ENCODE measurements around the gene BTN3A1.

DNA sequence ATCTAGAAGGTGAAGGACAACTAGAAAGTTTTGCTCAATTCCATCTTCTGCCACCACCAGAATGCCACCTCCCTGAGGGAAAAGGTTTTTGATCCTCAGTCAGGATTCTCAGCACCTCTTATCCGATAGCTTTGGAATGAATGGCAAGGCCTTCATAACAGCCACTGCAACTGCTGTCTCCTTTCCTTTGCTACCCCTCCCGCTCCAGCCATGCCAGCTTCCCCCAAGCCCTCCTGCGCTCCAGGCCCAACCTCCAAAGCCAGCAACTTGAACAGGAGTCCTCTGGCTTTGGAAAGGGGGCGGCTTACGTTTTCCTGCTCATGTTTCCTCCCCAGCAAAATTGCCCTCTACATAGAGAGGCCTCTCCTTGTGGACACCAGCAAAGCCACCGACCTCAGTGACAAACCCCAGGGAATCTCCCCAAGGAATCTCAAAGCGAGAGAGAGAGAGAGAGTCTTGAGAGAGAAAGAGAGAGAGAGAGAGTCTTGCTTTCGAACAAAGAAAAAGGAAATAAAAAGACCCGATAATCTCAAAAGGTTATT lies 55.3 kb downstream of the BTN3A1 start:
- TF ChIP-seq YY1 (IDR thresholded peaks at IDR 0.05; ENCODE audit: insufficient read depth, insufficient read length) (no peak), ZNF274 (IDR thresholded peaks at IDR 0.05; ENCODE audit: low read depth, low read length) (no peak)

Data from NT2/D1 (cell line).